ENCODE data around the gene RABGAP1L.
A peak's percentile ranks its signal among the peaks of the same experiment; 100 is the strongest.

RABGAP1L gene

DNA sequence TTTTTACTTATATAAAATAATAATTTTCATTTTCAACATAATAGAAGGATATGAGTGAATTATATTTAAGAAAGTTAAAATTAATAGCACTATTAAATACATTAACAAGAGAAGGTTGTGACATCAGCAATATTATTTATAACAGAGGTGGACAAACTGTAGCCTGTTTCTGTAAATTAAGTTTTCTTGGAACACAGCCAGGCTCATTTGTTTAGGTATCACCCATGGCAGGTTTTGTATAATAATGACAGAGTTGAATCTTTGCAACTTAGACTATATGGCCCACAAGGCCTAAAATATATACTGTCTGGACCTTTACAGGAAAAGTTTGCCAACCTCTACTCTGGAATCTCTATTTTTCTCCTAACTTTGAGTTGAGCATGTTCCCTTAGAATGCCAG, 797.7 kb downstream of the RABGAP1L start:
- Mint-ChIP-seq H3K9me3 (no peaks in the 10 kb centered on the region), H3K27me3 (no peaks in the 10 kb centered on the region), H3K36me3 (ENCODE audit: low read depth) (peaks cover 4% of the 10 kb centered on the region), H3K27ac (no peak overlapping the region), H3K4me3 (no peak overlapping the region), H3K4me1 (ENCODE audit: low read depth) (peaks cover 35% of the 10 kb centered on the region)

- no peaks in the 10 kb centered on the region for H3K9me3 Mint-ChIP-seq
- H3K27ac Mint-ChIP-seq = peak overlapping the region; percentile 41
- peaks cover 35% of the 10 kb centered on the region for H3K4me1 Mint-ChIP-seq (ENCODE audit: low read depth)
- H3K36me3 Mint-ChIP-seq (ENCODE audit: low read depth) = peaks cover 4% of the 10 kb centered on the region
- no peaks in the 10 kb centered on the region for H3K27me3 Mint-ChIP-seq
- no peak overlapping the region for H3K4me3 Mint-ChIP-seq
Observed at GRCh38 chr1:174957829-174958228, 798.5 kb downstream of the RABGAP1L start.

DNA sequence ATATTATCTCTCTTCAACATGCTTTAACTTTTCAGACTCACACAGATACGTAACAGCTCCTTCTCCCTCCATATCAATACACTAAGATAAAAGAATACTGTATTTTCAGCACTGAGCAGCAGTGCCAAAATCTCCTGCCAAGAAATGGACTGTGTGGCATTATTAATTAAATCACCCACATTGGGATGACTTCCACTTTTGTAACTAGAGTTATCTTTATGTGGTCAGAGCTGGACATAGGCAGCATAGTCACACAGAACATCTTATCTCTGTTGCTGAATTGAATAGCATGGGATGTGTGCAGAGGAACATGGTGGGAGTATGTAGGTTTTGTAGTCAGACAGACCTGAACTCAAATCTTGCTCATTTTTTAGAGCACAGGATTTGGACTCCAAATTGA, 799.1 kb downstream of the RABGAP1L start:
- H3K36me3 Mint-ChIP-seq (ENCODE audit: low read depth) = peaks cover 4% of the 10 kb centered on the region
- no peaks in the 10 kb centered on the region for H3K27me3 Mint-ChIP-seq
- no peak overlapping the region for H3K4me3 Mint-ChIP-seq
- H3K9me3 Mint-ChIP-seq = no peaks in the 10 kb centered on the region
- peaks cover 37% of the 10 kb centered on the region for H3K4me1 Mint-ChIP-seq (ENCODE audit: low read depth)
- H3K27ac Mint-ChIP-seq = no peak overlapping the region

DNA sequence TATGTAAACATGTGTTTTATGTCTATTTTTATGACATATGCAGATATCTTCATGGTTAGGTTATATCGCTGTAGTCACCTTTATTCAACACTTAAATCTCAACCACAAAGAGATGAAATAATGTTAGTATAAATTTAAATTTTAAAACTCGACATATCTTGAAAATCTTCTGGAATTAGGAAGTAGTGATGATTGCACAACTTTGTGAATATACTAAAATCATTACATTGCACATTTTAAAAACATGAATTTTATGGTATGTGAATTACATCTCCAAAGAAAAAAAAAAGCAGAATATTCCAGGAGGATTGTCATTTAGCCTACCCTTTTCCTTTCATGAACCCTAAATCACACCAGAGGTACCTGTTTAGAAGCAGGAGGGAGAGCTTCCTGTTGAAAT, 801.0 kb downstream of the RABGAP1L start:
- Mint-ChIP-seq H3K36me3 (ENCODE audit: low read depth) (peaks cover 4% of the 10 kb centered on the region), H3K9me3 (no peaks in the 10 kb centered on the region), H3K27me3 (no peaks in the 10 kb centered on the region), H3K4me3 (no peak overlapping the region), H3K4me1 (ENCODE audit: low read depth) (peaks cover 39% of the 10 kb centered on the region), H3K27ac (no peak overlapping the region)

- Mint-ChIP-seq H3K27me3 (no peaks in the 10 kb centered on the region), H3K4me1 (ENCODE audit: low read depth) (peaks cover 55% of the 10 kb centered on the region), H3K9me3 (no peaks in the 10 kb centered on the region), H3K36me3 (ENCODE audit: low read depth) (no peaks in the 10 kb centered on the region), H3K4me3 (no peak overlapping the region), H3K27ac (no peak overlapping the region)
Observed at GRCh38 chr1:174963529-174964125, 804.3 kb downstream of the RABGAP1L start.

- H3K27ac Mint-ChIP-seq = peak overlapping the region; percentile 93
- H3K27me3 Mint-ChIP-seq = no peaks in the 10 kb centered on the region
- peak overlapping the region; percentile 68 for H3K4me3 Mint-ChIP-seq
- no peaks in the 10 kb centered on the region for H3K36me3 Mint-ChIP-seq (ENCODE audit: low read depth)
- H3K9me3 Mint-ChIP-seq = no peaks in the 10 kb centered on the region
- peaks cover 63% of the 10 kb centered on the region for H3K4me1 Mint-ChIP-seq (ENCODE audit: low read depth)
Observed at GRCh38 chr1:174964261-174964971, 805.1 kb downstream of the RABGAP1L start.

GRCh38 chr1:174964972-174965361, 805.6 kb downstream of the RABGAP1L start:
- Mint-ChIP-seq H3K27ac (peak overlapping the region; percentile 93), H3K36me3 (ENCODE audit: low read depth) (peaks cover 2% of the 10 kb centered on the region), H3K9me3 (no peaks in the 10 kb centered on the region), H3K4me3 (peak overlapping the region; percentile 68), H3K27me3 (no peaks in the 10 kb centered on the region), H3K4me1 (ENCODE audit: low read depth) (peaks cover 68% of the 10 kb centered on the region)

- H3K4me3 Mint-ChIP-seq = peak overlapping the region; percentile 68
- peaks cover 5% of the 10 kb centered on the region for H3K36me3 Mint-ChIP-seq (ENCODE audit: low read depth)
- H3K4me1 Mint-ChIP-seq (ENCODE audit: low read depth) = peaks cover 73% of the 10 kb centered on the region
- peak overlapping the region; percentile 93 for H3K27ac Mint-ChIP-seq
- no peaks in the 10 kb centered on the region for H3K27me3 Mint-ChIP-seq
- H3K9me3 Mint-ChIP-seq = no peaks in the 10 kb centered on the region
Observed at GRCh38 chr1:174965362-174966007, 806.2 kb downstream of the RABGAP1L start.

GRCh38 chr1:174966008-174966572, 806.8 kb downstream of the RABGAP1L start:
- H3K9me3 Mint-ChIP-seq = no peaks in the 10 kb centered on the region
- peaks cover 5% of the 10 kb centered on the region for H3K36me3 Mint-ChIP-seq (ENCODE audit: low read depth)
- peak overlapping the region; percentile 68 for H3K4me3 Mint-ChIP-seq
- peaks cover 74% of the 10 kb centered on the region for H3K4me1 Mint-ChIP-seq (ENCODE audit: low read depth)
- H3K27me3 Mint-ChIP-seq = no peaks in the 10 kb centered on the region
- peak overlapping the region; percentile 93 for H3K27ac Mint-ChIP-seq

GRCh38 chr1:174967845-174968705, 808.8 kb downstream of the RABGAP1L start:
- Mint-ChIP-seq H3K4me1 (ENCODE audit: low read depth) (peaks cover 84% of the 10 kb centered on the region), H3K27me3 (no peaks in the 10 kb centered on the region), H3K36me3 (ENCODE audit: low read depth) (peaks cover 5% of the 10 kb centered on the region), H3K27ac (peak overlapping the region; percentile 76), H3K4me3 (peak overlapping the region; percentile 73), H3K9me3 (no peaks in the 10 kb centered on the region)

- Mint-ChIP-seq H3K36me3 (ENCODE audit: low read depth) (peaks cover 8% of the 10 kb centered on the region), H3K4me3 (peak overlapping the region; percentile 73), H3K4me1 (ENCODE audit: low read depth) (peaks cover 77% of the 10 kb centered on the region), H3K27ac (peak overlapping the region; percentile 76), H3K27me3 (no peaks in the 10 kb centered on the region), H3K9me3 (no peaks in the 10 kb centered on the region)
Observed at GRCh38 chr1:174968750-174969244, 809.5 kb downstream of the RABGAP1L start.

- Mint-ChIP-seq H3K4me1 (ENCODE audit: low read depth) (peaks cover 65% of the 10 kb centered on the region), H3K27ac (peak overlapping the region; percentile 29), H3K4me3 (peak overlapping the region; percentile 38), H3K9me3 (no peaks in the 10 kb centered on the region), H3K27me3 (no peaks in the 10 kb centered on the region), H3K36me3 (ENCODE audit: low read depth) (peaks cover 10% of the 10 kb centered on the region)
Observed at GRCh38 chr1:174969977-174970376, 810.7 kb downstream of the RABGAP1L start.

DNA sequence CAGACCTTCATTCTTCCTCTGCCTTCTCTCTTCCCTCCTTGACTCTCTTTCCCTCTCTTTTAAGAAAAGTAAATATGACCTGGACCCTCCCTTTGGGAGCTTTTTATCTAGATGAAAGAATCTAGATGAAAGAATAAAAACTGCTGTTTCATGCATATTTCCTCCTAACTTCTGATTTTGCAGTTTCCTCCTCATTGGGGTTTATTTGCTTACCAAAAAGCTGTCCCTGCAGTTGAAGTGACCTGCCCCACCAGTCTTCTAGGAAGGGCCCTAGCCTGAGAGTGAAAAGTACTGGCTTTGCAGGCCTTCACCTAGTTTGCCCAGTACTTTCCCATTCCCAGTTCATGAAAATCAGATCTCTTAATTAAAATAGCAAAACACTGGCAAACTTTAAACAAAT, 812.1 kb downstream of the RABGAP1L start:
- no peak overlapping the region for H3K27ac Mint-ChIP-seq
- H3K36me3 Mint-ChIP-seq (ENCODE audit: low read depth) = peaks cover 21% of the 10 kb centered on the region
- no peak overlapping the region for H3K4me3 Mint-ChIP-seq
- H3K4me1 Mint-ChIP-seq (ENCODE audit: low read depth) = peaks cover 56% of the 10 kb centered on the region
- H3K27me3 Mint-ChIP-seq = no peaks in the 10 kb centered on the region
- no peaks in the 10 kb centered on the region for H3K9me3 Mint-ChIP-seq

DNA sequence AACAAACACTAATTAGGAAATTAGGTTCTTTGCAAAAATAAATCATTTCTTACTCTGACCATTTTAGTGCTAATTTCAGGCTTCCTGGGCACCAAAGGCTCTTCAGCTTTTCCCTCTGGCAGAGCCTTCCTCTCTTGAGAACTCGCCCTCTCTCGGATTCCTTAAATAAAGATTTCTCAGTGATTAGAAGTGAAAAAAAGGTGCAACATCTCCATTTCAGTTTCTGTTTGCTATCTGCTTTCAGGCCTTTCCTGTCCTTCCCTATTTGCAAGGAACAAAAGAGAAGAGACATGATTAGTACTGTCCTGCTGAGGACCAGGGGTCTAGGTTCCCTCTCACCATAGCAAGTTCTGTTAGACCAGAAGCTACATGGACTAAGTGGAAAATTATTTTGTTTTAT, 812.6 kb downstream of the RABGAP1L start:
- Mint-ChIP-seq H3K36me3 (ENCODE audit: low read depth) (peaks cover 21% of the 10 kb centered on the region), H3K9me3 (no peaks in the 10 kb centered on the region), H3K27ac (no peak overlapping the region), H3K4me3 (no peak overlapping the region), H3K27me3 (no peaks in the 10 kb centered on the region), H3K4me1 (ENCODE audit: low read depth) (peaks cover 58% of the 10 kb centered on the region)
